ENCODE measurements around the gene LRSAM1.
A peak's percentile ranks its signal among the peaks of the same experiment; 100 is the strongest.

Gene LRSAM1

GRCh38 chr9:127450830-127451607 is at the start of gene LRSAM1, which contains the start of gene RPL12:
Gene LRSAM1 (plus strand): TSS chr9:127451510. CDS start chr9:127454528, 3,018 bp downstream.
Gene RPL12 (minus strand): TSS chr9:127451406. CDS start chr9:127451317, 89 bp downstream.
- peak; percentile 94 for DNase-seq

- no peak for DNase-seq
These were observed 48.8 kb upstream of the LRSAM1 start for GRCh38 chr9:127402401-127403090.

- no peak for DNase-seq
These were observed 47.7 kb upstream of the LRSAM1 start for GRCh38 chr9:127403507-127404192.

- DNase-seq: no peak
These were observed 46.7 kb upstream of the LRSAM1 start for GRCh38 chr9:127404631-127405030.

GRCh38 chr9:127405344-127406125 is 45.8 kb upstream of the LRSAM1 start:
- DNase-seq: no peak

DNA sequence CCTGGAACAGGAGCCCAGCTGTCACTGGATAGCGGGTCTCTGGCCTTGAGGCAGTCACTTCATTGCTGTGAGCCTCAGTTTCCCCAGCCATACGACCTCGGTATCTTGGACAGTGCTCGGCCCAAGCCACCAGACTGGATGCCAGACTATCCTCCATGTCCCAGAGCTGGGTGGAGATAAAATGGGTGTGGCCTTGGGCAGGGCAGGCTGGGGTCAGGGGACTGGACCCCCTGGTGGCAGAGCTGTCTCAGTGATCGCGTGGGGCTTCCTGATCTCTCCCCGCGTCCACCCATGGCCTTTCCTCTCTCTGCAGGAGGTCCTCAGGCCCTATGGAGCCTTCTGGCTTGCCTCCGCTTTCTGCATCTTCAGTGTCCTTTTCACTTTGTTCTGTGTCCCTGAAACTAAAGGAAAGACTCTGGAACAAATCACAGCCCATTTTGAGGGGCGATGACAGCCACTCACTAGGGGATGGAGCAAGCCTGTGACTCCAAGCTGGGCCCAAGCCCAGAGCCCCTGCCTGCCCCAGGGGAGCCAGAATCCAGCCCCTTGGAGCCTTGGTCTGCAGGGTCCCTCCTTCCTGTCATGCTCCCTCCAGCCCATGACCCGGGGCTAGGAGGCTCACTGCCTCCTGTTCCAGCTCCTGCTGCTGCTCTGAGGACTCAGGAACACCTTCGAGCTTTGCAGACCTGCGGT is 44.4 kb upstream of the LRSAM1 start:
- no peak for DNase-seq

DNA sequence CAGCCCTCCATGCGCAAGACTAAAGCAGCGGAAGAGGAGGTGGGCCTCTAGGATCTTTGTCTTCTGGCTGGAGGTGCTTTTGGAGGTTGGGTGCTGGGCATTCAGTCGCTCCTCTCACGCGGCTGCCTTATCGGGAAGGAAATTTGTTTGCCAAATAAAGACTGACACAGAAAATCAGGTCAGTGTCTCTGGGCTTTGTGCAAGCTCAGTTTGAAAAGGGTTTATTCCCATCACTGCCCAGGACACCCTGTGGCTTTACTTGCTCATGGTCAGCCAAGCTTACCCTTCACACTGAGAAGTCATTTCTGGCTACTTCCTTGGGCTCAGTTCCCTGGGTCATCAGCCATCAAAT is 43.8 kb upstream of the LRSAM1 start:
- no peak for DNase-seq

DNA sequence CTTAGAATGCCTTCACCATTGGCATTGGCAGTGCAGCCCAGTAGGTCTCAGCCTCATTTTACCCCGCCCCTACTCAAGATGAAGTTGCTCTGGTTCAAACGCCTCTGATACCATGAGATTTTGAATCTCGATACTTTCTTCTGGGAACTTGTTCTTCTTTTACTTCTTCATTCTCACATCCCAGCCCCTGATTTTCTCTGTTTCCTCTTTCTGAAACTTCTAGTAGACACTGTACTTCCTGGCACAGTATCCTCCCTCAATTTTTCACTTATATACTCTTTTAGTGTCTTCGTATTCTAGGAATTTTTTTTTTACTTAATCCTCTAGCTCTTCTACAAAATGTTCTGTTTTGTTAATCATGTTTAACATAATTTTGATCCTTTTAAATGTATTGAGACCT is 40.2 kb upstream of the LRSAM1 start:
- DNase-seq: no peak

- no peak for DNase-seq
These were observed 36.2 kb upstream of the LRSAM1 start for GRCh38 chr9:127415141-127415540.

GRCh38 chr9:127415657-127416056 is 35.7 kb upstream of the LRSAM1 start:
- DNase-seq: no peak

- no peak for DNase-seq
These were observed 33.9 kb upstream of the LRSAM1 start for GRCh38 chr9:127417131-127418036.

GRCh38 chr9:127418037-127418471 is 33.3 kb upstream of the LRSAM1 start:
- DNase-seq: no peak

DNA sequence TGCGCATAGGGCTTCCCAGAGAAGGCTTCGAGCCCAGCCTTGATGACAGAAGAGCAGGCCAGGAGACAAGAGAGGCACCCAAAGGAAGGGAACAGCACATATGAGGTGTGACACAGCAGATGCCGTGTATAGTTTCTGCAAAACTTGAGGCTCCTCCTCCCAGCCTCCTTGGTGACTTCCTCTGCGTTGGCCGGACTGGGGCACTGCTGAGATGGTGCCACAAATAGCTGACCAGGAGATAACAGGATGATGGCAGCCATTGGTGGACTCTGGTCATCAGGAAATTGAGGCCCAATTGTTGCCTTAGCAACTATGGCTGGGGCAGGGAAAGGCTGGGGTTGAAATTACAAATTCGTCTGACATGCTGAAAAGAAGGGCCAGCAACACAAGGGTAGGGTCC is 32.0 kb upstream of the LRSAM1 start:
- DNase-seq: no peak

DNA sequence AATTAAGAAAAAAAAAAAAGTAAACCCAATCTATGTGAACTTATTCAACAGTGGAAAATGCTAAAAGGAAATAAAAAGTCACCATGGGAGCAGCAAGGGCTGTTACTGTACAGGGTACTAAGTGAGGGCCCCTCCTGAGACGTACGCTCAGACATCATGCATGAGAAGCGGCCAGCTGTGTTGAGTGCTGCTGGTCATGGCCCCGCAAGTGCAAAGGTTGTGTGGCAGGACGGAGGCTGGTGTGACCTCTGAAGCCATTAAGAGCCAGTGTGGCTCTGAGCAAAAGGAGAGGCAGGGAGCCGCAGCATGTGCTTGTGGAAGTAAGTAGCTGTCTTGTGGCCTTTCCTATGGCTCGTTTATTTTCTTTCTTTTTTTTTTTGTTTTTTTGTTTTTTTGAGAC is 30.3 kb upstream of the LRSAM1 start:
- no peak for DNase-seq

- no peak for DNase-seq
These were observed 29.1 kb upstream of the LRSAM1 start for GRCh38 chr9:127422133-127422782.

- DNase-seq: no peak
These were observed 28.5 kb upstream of the LRSAM1 start for GRCh38 chr9:127422787-127423186.

- no peak for DNase-seq
These were observed 27.8 kb upstream of the LRSAM1 start for GRCh38 chr9:127423476-127423933.

DNA sequence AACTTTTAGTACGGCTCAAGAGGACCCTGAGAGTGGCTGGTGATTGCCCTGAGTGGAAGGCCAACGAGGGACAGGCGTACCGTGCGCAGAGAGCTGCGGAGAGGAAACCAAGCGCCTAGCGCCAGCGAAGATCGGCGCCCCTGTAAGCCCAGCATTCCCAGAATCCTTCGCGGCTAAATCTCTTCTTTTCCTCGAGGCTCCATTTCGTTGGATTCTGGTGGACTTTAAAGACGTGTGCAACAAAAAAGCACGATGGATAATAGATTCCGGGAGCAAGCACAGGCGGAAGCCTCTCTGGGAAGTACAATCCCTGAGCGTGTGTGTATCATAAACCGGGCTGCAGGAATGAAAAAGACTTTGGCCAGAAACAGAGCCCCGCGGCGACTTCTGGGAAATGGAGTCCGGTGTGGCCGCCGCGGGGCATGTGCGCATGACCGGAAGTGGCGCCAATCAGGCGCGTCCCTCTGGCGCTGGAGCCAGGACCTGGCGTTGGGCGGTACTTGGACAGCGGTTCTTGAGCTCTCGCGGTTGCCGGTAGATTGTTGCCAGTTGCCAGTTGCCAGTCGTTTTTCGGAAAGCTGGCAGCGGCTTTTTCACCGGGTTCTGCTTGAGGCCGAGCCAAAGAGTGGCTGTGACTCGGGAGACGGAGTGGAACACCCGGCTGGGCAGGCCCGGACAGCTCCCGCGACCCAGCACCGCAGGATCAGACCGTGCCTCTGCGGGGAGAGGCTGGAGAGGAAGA is 27.2 kb upstream of the LRSAM1 start, which contains the start of gene ZNF79:
TSS of gene ZNF79 (plus strand) at position 449 of the 742 bp plus-strand sequence. CDS start 406 bp downstream, outside the sequence.
- DNase-seq: peak; percentile 83

- DNase-seq: no peak
These were observed 26.7 kb upstream of the LRSAM1 start for GRCh38 chr9:127424676-127424999.

DNA sequence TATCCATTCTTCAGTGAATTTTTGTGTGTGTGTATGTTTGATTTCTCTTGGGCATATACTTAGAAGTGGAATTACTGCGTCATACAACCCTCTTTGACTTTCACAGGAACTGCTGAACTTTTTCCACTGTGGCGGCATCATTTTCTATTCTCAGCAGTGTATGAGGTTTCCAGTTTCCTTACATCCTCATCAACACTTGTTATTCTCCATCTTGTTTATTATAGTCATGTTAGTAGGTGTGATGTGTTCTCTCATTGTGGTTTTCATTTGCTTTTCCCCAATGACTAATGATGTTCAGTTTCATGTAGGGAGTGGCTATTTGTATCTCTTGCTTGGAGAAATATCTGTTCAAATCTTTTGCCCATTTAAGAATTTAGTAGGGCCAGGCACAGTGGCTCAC is 24.6 kb upstream of the LRSAM1 start:
- no peak for DNase-seq
